Measurements from ENCODE around the gene MED31.

GRCh38 chr17:6684881-6685767, 33.7 kb upstream of the MED31 start:
- no peak for TF ChIP-seq CTCF (IDR thresholded peaks at IDR 0.05)
- no peak for TF ChIP-seq MAX (CRISPR knock-in tag; IDR thresholded peaks at IDR 0.05)
- no peak for TF ChIP-seq ZNF416 (CRISPR knock-in tag; IDR thresholded peaks at IDR 0.05)
- no peak for TF ChIP-seq CREB1 (CRISPR knock-in tag; IDR thresholded peaks at IDR 0.05)
- no peak for TF ChIP-seq ZNF121 (CRISPR knock-in tag; IDR thresholded peaks at IDR 0.05)
